ENCODE results near the gene SLC12A7. TPM values are rescaled to one million over a fixed set of nuclear protein-coding genes. Genes with fewer than 3 reads are reported as not detected.
A peak's percentile ranks its signal among the peaks of the same experiment; 100 is the strongest.

SLC12A7 gene
- total and polyA plus RNA-seq, 2 of the 13 experiments (the other 11 are each of a cell fraction or from before 2014, with no cell fraction given) = 14.0 to 18.5 TPM

DNA sequence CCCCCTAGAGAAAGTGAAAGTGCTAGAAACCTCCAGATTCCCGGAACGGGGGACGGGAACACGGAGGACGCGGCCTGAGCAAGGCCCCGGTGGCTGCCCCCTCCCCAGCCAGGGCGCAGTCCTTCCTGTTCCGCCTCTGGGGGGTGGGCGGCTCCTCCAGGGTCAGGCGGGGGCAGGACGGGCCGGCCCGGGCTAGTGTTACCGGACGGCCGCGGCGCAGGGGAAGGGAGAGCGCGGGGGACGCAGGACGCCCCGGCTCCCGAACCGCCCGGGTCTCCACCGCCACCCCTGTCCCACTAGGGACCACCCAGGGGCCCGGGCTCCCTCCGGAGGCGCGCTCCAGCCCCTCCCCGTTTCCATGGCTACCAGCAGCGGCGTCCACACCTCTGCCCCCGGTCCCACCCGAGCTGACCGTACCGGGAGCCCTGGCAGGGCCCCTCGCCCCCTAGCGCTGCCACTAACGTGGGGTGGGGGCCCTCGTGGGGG, 579 bp downstream of the SLC12A7 start (continued):
- TF ChIP-seq, protein P1, sequence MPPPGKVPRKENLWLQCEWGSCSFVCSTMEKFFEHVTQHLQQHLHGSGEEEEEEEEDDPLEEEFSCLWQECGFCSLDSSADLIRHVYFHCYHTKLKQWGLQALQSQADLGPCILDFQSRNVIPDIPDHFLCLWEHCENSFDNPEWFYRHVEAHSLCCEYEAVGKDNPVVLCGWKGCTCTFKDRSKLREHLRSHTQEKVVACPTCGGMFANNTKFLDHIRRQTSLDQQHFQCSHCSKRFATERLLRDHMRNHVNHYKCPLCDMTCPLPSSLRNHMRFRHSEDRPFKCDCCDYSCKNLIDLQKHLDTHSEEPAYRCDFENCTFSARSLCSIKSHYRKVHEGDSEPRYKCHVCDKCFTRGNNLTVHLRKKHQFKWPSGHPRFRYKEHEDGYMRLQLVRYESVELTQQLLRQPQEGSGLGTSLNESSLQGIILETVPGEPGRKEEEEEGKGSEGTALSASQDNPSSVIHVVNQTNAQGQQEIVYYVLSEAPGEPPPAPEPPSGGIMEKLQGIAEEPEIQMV (CRISPR knock-in tag; IDR thresholded peaks at IDR 0.05; ENCODE audit: low read depth) = no peak
- TF ChIP-seq, protein P2, sequence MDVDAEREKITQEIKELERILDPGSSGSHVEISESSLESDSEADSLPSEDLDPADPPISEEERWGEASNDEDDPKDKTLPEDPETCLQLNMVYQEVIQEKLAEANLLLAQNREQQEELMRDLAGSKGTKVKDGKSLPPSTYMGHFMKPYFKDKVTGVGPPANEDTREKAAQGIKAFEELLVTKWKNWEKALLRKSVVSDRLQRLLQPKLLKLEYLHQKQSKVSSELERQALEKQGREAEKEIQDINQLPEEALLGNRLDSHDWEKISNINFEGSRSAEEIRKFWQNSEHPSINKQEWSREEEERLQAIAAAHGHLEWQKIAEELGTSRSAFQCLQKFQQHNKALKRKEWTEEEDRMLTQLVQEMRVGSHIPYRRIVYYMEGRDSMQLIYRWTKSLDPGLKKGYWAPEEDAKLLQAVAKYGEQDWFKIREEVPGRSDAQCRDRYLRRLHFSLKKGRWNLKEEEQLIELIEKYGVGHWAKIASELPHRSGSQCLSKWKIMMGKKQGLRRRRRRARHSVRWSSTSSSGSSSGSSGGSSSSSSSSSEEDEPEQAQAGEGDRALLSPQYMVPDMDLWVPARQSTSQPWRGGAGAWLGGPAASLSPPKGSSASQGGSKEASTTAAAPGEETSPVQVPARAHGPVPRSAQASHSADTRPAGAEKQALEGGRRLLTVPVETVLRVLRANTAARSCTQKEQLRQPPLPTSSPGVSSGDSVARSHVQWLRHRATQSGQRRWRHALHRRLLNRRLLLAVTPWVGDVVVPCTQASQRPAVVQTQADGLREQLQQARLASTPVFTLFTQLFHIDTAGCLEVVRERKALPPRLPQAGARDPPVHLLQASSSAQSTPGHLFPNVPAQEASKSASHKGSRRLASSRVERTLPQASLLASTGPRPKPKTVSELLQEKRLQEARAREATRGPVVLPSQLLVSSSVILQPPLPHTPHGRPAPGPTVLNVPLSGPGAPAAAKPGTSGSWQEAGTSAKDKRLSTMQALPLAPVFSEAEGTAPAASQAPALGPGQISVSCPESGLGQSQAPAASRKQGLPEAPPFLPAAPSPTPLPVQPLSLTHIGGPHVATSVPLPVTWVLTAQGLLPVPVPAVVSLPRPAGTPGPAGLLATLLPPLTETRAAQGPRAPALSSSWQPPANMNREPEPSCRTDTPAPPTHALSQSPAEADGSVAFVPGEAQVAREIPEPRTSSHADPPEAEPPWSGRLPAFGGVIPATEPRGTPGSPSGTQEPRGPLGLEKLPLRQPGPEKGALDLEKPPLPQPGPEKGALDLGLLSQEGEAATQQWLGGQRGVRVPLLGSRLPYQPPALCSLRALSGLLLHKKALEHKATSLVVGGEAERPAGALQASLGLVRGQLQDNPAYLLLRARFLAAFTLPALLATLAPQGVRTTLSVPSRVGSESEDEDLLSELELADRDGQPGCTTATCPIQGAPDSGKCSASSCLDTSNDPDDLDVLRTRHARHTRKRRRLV (CRISPR knock-in tag; IDR thresholded peaks at IDR 0.05) = no peak
- TF ChIP-seq ZFP36L2 (CRISPR knock-in tag; IDR thresholded peaks at IDR 0.05) (no peak), MBD4 (IDR thresholded peaks at IDR 0.05; ENCODE audit: borderline replicate concordance, low read length) (no peak), TMF1 (CRISPR knock-in tag; IDR thresholded peaks at IDR 0.05; ENCODE audit: low read depth) (0 out of 2 replicates have a peak, but pooled peaks have one; percentile 18), SMARCC2 (IDR thresholded peaks at IDR 0.05) (no peak), KMT2A (CRISPR knock-in tag; IDR thresholded peaks at IDR 0.05) (no peak), ZNF337 (CRISPR knock-in tag; IDR thresholded peaks at IDR 0.05; ENCODE audit: borderline replicate concordance, low read depth) (no peak), ZSCAN30 (CRISPR knock-in tag; IDR thresholded peaks at IDR 0.05) (no peak), ZFP37 (CRISPR knock-in tag; IDR thresholded peaks at IDR 0.05; ENCODE audit: borderline replicate concordance) (no peak), ZNF224 (CRISPR knock-in tag; IDR thresholded peaks at IDR 0.05) (no peak), MEIS1 (CRISPR knock-in tag; IDR thresholded peaks at IDR 0.05; ENCODE audit: borderline replicate concordance) (no peak)
- TF ChIP-seq, protein P3, sequence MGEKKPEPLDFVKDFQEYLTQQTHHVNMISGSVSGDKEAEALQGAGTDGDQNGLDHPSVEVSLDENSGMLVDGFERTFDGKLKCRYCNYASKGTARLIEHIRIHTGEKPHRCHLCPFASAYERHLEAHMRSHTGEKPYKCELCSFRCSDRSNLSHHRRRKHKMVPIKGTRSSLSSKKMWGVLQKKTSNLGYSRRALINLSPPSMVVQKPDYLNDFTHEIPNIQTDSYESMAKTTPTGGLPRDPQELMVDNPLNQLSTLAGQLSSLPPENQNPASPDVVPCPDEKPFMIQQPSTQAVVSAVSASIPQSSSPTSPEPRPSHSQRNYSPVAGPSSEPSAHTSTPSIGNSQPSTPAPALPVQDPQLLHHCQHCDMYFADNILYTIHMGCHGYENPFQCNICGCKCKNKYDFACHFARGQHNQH (CRISPR knock-in tag; IDR thresholded peaks at IDR 0.05) = 0 out of 2 replicates have a peak, but pooled peaks have one; percentile 22
- TF ChIP-seq, protein P4, sequence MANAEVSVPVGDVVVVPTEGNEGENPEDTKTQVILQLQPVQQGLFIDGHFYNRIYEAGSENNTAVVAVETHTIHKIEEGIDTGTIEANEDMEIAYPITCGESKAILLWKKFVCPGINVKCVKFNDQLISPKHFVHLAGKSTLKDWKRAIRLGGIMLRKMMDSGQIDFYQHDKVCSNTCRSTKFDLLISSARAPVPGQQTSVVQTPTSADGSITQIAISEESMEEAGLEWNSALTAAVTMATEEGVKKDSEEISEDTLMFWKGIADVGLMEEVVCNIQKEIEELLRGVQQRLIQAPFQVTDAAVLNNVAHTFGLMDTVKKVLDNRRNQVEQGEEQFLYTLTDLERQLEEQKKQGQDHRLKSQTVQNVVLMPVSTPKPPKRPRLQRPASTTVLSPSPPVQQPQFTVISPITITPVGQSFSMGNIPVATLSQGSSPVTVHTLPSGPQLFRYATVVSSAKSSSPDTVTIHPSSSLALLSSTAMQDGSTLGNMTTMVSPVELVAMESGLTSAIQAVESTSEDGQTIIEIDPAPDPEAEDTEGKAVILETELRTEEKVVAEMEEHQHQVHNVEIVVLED (CRISPR knock-in tag; IDR thresholded peaks at IDR 0.05; ENCODE audit: borderline replicate concordance) = no peak
- TF ChIP-seq, protein P5, sequence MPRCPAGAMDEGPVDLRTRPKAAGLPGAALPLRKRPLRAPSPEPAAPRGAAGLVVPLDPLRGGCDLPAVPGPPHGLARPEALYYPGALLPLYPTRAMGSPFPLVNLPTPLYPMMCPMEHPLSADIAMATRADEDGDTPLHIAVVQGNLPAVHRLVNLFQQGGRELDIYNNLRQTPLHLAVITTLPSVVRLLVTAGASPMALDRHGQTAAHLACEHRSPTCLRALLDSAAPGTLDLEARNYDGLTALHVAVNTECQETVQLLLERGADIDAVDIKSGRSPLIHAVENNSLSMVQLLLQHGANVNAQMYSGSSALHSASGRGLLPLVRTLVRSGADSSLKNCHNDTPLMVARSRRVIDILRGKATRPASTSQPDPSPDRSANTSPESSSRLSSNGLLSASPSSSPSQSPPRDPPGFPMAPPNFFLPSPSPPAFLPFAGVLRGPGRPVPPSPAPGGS (CRISPR knock-in tag; IDR thresholded peaks at IDR 0.05) = no peak
